ENCODE measurements around the gene ATP6V1A.

The ATP6V1A gene

DNA sequence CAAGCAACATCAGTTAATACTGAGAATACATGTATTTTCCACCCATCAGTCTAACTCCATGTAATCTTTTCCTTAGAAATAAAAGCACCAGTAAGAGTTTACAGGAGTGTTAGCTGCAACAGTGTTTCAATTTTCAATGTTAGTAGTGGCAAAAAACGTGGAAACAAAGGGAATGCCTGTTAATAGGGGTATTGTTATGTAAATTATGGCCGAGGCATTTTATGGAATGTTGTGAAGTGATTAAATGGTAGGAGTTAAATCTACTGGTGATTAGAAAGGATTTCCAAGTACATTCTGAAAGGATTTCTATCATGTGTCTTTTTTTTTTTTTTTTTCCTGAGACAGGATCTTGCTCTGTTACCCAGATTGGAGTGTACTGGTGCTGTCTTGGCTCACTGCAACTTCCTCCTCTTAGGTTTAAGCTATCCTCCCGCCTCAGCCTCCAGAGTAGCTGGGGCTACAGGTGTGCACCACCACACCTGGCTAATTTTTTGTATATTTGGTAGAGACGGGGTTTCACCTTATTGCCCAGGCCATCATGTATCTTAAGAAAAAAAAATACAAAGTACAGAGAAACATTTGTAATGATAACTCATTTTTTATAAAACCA is 6.6 kb downstream of the ATP6V1A start:
- Histone ChIP-seq H3K27me3 (ENCODE audit: control insufficient read depth, insufficient read depth, low read length) (no peaks in the 10 kb centered on the region), H3K36me3 (ENCODE audit: control insufficient read depth, low read depth, low read length) (no peaks in the 10 kb centered on the region), H3K4me1 (ENCODE audit: control insufficient read depth, low read depth, low read length) (peaks cover 10% of the 10 kb centered on the region), H3K9me3 (ENCODE audit: control insufficient read depth, low read depth, low read length) (peaks cover 3% of the 10 kb centered on the region), H3K4me3 (ENCODE audit: low read length) (peak overlapping the region; percentile 34), H3K9ac (ENCODE audit: low read length) (peak overlapping the region; percentile 16), H3K27ac (ENCODE audit: low read length) (peak overlapping the region; percentile 25)

- Histone ChIP-seq H3K27me3 (ENCODE audit: control insufficient read depth, insufficient read depth, low read length) (no peaks in the 10 kb centered on the region), H3K36me3 (ENCODE audit: control insufficient read depth, low read depth, low read length) (no peaks in the 10 kb centered on the region), H3K4me3 (ENCODE audit: low read length) (no peak overlapping the region), H3K4me1 (ENCODE audit: control insufficient read depth, low read depth, low read length) (peaks cover 10% of the 10 kb centered on the region), H3K27ac (ENCODE audit: low read length) (no peak overlapping the region), H3K9me3 (ENCODE audit: control insufficient read depth, low read depth, low read length) (peaks cover 4% of the 10 kb centered on the region), H3K9ac (ENCODE audit: low read length) (no peak overlapping the region)
Observed at GRCh38 chr3:113754494-113755159, 7.8 kb downstream of the ATP6V1A start.

DNA sequence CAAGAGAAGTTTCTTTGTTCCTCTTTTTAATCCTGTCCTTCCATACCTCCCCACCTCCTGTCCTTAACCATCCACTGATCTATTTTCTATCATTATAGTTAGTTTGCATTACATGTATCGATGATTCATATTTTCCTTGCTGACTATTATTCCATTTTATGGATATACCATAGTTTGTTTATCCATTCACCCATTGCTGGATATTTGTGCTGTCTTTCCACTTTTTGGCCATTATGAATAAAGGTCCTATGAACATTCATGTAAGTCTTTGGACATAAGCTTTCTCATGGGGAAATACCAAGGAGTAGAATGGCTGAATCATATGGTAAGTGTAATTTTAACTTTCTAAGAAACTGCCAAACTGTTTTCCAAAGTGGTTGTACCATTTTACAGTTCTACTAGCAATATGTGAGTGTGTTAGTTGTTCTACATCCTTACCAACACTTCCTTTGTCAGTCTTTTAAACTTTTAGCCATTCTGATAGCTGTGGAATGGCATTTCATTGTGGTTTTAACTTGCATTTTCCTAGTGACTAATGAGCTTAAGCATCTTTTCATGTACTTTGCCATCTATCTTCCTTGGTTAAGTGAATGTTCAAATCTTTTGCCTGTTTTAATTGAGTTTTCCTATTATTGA is 11.7 kb downstream of the ATP6V1A start:
- Histone ChIP-seq H3K27me3 (ENCODE audit: control insufficient read depth, insufficient read depth, low read length) (no peaks in the 10 kb centered on the region), H3K4me1 (ENCODE audit: control insufficient read depth, low read depth, low read length) (peaks cover under 1% of the 10 kb centered on the region), H3K9me3 (ENCODE audit: control insufficient read depth, low read depth, low read length) (peaks cover 4% of the 10 kb centered on the region), H3K27ac (ENCODE audit: low read length) (no peak overlapping the region), H3K4me3 (ENCODE audit: low read length) (no peak overlapping the region), H3K9ac (ENCODE audit: low read length) (no peak overlapping the region), H3K36me3 (ENCODE audit: control insufficient read depth, low read depth, low read length) (no peaks in the 10 kb centered on the region)

- no peaks in the 10 kb centered on the region for H3K27me3 ChIP-seq (ENCODE audit: control insufficient read depth, insufficient read depth, low read length)
- H3K4me1 ChIP-seq (ENCODE audit: control insufficient read depth, low read depth, low read length) = no peaks in the 10 kb centered on the region
- H3K36me3 ChIP-seq (ENCODE audit: control insufficient read depth, low read depth, low read length) = no peaks in the 10 kb centered on the region
- no peak overlapping the region for H3K27ac ChIP-seq (ENCODE audit: low read length)
- no peaks in the 10 kb centered on the region for H3K9me3 ChIP-seq (ENCODE audit: control insufficient read depth, low read depth, low read length)
- H3K9ac ChIP-seq (ENCODE audit: low read length) = no peak overlapping the region
- no peak overlapping the region for H3K4me3 ChIP-seq (ENCODE audit: low read length)
Observed at GRCh38 chr3:113764698-113765097, 17.9 kb downstream of the ATP6V1A start.

DNA sequence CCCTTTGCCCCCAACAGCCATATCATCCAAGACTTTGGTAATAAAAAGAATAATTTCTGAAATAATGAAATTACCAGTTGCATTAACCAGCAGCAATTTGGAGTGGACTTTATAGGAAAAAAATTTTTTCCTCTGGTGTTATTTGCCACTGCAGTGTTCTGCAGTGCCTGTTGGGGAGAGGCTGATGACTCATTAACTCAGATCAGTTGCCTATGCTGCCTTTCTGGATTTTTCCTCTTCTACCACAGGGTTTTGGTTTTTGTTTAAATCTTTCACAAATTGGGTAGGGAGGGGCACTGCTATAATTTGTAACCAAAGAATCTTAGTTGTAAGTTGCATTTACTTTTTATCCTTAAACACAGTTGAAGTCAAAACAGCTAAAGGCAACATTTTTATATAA is 22.7 kb downstream of the ATP6V1A start:
- Histone ChIP-seq H3K36me3 (ENCODE audit: control insufficient read depth, low read depth, low read length) (no peaks in the 10 kb centered on the region), H3K4me3 (ENCODE audit: low read length) (no peak overlapping the region), H3K27me3 (ENCODE audit: control insufficient read depth, insufficient read depth, low read length) (no peaks in the 10 kb centered on the region), H3K27ac (ENCODE audit: low read length) (no peak overlapping the region), H3K4me1 (ENCODE audit: control insufficient read depth, low read depth, low read length) (no peaks in the 10 kb centered on the region), H3K9me3 (ENCODE audit: control insufficient read depth, low read depth, low read length) (no peaks in the 10 kb centered on the region), H3K9ac (ENCODE audit: low read length) (no peak overlapping the region)

DNA sequence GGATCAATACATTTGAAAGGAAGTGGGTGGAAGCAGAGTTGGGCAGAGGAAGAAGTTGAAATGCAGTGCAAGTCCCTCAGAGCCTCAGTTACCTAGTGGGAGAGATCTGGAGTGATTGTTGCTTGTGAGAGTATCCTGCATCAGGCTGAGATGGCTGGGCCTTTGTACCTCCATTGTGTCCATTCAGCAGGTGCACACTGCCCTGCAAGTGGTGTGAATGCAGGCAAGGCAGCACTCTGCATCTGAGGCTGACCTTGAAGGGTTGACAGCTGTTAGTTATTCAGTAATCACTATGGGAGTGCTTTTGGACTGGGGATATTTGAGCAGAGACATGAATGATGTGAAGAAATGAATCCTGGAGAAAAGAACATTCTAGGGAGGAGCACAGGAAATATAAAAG is 25.2 kb downstream of the ATP6V1A start:
- Histone ChIP-seq H3K36me3 (ENCODE audit: control insufficient read depth, low read depth, low read length) (no peaks in the 10 kb centered on the region), H3K4me1 (ENCODE audit: control insufficient read depth, low read depth, low read length) (no peaks in the 10 kb centered on the region), H3K27me3 (ENCODE audit: control insufficient read depth, insufficient read depth, low read length) (no peaks in the 10 kb centered on the region), H3K4me3 (ENCODE audit: low read length) (no peak overlapping the region), H3K27ac (ENCODE audit: low read length) (no peak overlapping the region), H3K9me3 (ENCODE audit: control insufficient read depth, low read depth, low read length) (no peaks in the 10 kb centered on the region), H3K9ac (ENCODE audit: low read length) (no peak overlapping the region)

DNA sequence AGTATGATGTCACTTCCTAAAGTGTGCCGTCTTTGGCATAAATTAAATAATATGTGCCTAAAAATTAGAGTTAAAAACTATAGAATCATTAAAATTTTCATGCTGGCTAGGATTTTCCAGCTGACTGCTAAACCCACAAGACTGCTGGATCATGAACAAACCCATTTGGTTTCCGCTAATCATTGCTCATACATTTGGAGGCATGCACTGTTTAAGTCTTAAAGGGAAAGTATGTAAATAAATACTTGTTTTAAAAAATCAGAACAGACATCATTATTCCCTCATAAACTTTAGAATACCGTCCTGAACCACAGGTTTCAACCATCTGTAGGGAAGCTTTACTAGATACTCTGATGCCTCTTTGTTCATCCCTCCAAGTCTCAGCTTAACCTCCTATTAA is 26.5 kb downstream of the ATP6V1A start:
- Histone ChIP-seq H3K9ac (ENCODE audit: low read length) (no peak overlapping the region), H3K4me1 (ENCODE audit: control insufficient read depth, low read depth, low read length) (no peaks in the 10 kb centered on the region), H3K4me3 (ENCODE audit: low read length) (no peak overlapping the region), H3K27ac (ENCODE audit: low read length) (no peak overlapping the region), H3K27me3 (ENCODE audit: control insufficient read depth, insufficient read depth, low read length) (no peaks in the 10 kb centered on the region), H3K36me3 (ENCODE audit: control insufficient read depth, low read depth, low read length) (no peaks in the 10 kb centered on the region), H3K9me3 (ENCODE audit: control insufficient read depth, low read depth, low read length) (no peaks in the 10 kb centered on the region)

DNA sequence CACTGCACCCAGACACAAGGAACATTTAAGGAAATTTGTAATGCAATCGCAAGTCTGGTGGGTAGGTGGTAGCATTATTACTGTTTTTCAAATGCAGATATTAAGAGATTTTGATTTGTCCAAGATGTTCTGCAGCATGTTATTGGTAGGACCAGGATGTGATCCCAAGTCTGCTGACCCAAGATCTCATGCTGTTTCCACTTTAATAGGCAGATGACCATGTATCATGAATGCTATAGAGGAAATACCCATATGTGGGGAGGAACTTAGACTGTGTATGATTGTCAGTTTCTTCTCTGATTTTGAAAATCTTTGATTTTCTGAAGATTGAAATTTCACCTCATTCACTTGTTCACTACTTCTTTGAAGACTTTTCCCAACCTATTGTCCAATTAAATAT is 28.7 kb downstream of the ATP6V1A start:
- Histone ChIP-seq H3K4me1 (ENCODE audit: control insufficient read depth, low read depth, low read length) (no peaks in the 10 kb centered on the region), H3K9me3 (ENCODE audit: control insufficient read depth, low read depth, low read length) (no peaks in the 10 kb centered on the region), H3K9ac (ENCODE audit: low read length) (no peak overlapping the region), H3K36me3 (ENCODE audit: control insufficient read depth, low read depth, low read length) (no peaks in the 10 kb centered on the region), H3K27me3 (ENCODE audit: control insufficient read depth, insufficient read depth, low read length) (no peaks in the 10 kb centered on the region), H3K4me3 (ENCODE audit: low read length) (no peak overlapping the region), H3K27ac (ENCODE audit: low read length) (no peak overlapping the region)

- H3K27ac ChIP-seq (ENCODE audit: low read length) = no peak overlapping the region
- H3K4me3 ChIP-seq (ENCODE audit: low read length) = no peak overlapping the region
- no peaks in the 10 kb centered on the region for H3K9me3 ChIP-seq (ENCODE audit: control insufficient read depth, low read depth, low read length)
- H3K9ac ChIP-seq (ENCODE audit: low read length) = no peak overlapping the region
- H3K27me3 ChIP-seq (ENCODE audit: control insufficient read depth, insufficient read depth, low read length) = no peaks in the 10 kb centered on the region
- H3K36me3 ChIP-seq (ENCODE audit: control insufficient read depth, low read depth, low read length) = no peaks in the 10 kb centered on the region
- H3K4me1 ChIP-seq (ENCODE audit: control insufficient read depth, low read depth, low read length) = no peaks in the 10 kb centered on the region
Observed at GRCh38 chr3:113776564-113776963, 29.7 kb downstream of the ATP6V1A start.

DNA sequence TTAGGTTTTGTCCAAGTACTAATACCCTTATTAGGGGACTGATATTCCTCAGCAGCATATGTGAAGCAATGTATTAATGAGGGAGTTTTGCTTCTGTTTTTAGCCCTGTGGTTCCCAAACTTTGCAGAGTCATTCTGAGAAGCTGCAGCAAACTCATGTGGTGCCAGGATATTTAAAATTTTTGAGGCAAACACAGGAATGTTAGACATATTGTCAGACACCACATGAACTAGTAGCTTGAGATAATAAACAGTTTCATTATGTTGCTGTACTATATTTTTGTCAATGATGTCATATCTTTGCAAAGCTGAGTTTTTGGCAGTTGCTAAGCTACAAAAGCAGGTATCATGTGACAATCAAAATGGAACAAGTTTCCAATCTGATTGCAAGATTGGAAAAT is 36.6 kb downstream of the ATP6V1A start:
- Histone ChIP-seq H3K9me3 (ENCODE audit: control insufficient read depth, low read depth, low read length) (no peaks in the 10 kb centered on the region), H3K27me3 (ENCODE audit: control insufficient read depth, insufficient read depth, low read length) (no peaks in the 10 kb centered on the region), H3K4me3 (ENCODE audit: low read length) (no peak overlapping the region), H3K9ac (ENCODE audit: low read length) (no peak overlapping the region), H3K4me1 (ENCODE audit: control insufficient read depth, low read depth, low read length) (peaks cover 9% of the 10 kb centered on the region), H3K36me3 (ENCODE audit: control insufficient read depth, low read depth, low read length) (peaks cover 5% of the 10 kb centered on the region), H3K27ac (ENCODE audit: low read length) (no peak overlapping the region)

- Histone ChIP-seq H3K4me3 (ENCODE audit: low read length) (no peak overlapping the region), H3K9me3 (ENCODE audit: control insufficient read depth, low read depth, low read length) (no peaks in the 10 kb centered on the region), H3K9ac (ENCODE audit: low read length) (no peak overlapping the region), H3K27ac (ENCODE audit: low read length) (peak overlapping the region; percentile 12), H3K4me1 (ENCODE audit: control insufficient read depth, low read depth, low read length) (peaks cover 9% of the 10 kb centered on the region), H3K27me3 (ENCODE audit: control insufficient read depth, insufficient read depth, low read length) (no peaks in the 10 kb centered on the region), H3K36me3 (ENCODE audit: control insufficient read depth, low read depth, low read length) (peaks cover 5% of the 10 kb centered on the region)
Observed at GRCh38 chr3:113783980-113784379, 37.1 kb downstream of the ATP6V1A start.

- Histone ChIP-seq H3K4me3 (ENCODE audit: low read length) (no peak overlapping the region), H3K9me3 (ENCODE audit: control insufficient read depth, low read depth, low read length) (no peaks in the 10 kb centered on the region), H3K27me3 (ENCODE audit: control insufficient read depth, insufficient read depth, low read length) (no peaks in the 10 kb centered on the region), H3K36me3 (ENCODE audit: control insufficient read depth, low read depth, low read length) (peaks cover 6% of the 10 kb centered on the region), H3K4me1 (ENCODE audit: control insufficient read depth, low read depth, low read length) (no peaks in the 10 kb centered on the region), H3K27ac (ENCODE audit: low read length) (no peak overlapping the region), H3K9ac (ENCODE audit: low read length) (no peak overlapping the region)
Observed at GRCh38 chr3:113791381-113791780, 44.5 kb downstream of the ATP6V1A start.
